Activated CD4-positive, CD25-positive, alpha-beta regulatory T cell treated with anti-CD3 and anti-CD28 coated beads, Interleukin-2, amount 50 U/mL, for 16 hours (primary cell): ENCODE results near the gene IL6.
"Not testable (repeated sequence)": the region's sequence is repeated elsewhere in the genome, so short reads cannot be mapped to it uniquely, and the experiment has no call there.

Source experiments
- DNase-seq: peaks from one replicate; pipeline ENCODE4 v3.0.0-alpha.2; 2020; ENCODE audit warnings: low read depth, low spot score

Gene IL6

DNA sequence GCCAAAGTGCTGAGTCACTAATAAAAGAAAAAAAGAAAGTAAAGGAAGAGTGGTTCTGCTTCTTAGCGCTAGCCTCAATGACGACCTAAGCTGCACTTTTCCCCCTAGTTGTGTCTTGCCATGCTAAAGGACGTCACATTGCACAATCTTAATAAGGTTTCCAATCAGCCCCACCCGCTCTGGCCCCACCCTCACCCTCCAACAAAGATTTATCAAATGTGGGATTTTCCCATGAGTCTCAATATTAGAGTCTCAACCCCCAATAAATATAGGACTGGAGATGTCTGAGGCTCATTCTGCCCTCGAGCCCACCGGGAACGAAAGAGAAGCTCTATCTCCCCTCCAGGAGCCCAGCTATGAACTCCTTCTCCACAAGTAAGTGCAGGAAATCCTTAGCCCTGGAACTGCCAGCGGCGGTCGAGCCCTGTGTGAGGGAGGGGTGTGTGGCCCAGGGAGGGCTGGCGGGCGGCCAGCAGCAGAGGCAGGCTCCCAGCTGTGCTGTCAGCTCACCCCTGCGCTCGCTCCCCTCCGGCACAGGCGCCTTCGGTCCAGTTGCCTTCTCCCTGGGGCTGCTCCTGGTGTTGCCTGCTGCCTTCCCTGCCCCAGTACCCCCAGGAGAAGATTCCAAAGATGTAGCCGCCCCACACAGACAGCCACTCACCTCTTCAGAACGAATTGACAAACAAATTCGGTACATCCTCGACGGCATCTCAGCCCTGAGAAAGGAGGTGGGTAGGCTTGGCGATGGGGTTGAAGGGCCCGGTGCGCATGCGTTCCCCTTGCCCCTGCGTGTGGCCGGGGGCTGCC lies at the start of gene IL6:
IL6 (plus strand) TSS at position 294 of the 807 bp plus-strand sequence; CDS start at position 357, 63 bp downstream.
- DNase-seq = no peak

DNA sequence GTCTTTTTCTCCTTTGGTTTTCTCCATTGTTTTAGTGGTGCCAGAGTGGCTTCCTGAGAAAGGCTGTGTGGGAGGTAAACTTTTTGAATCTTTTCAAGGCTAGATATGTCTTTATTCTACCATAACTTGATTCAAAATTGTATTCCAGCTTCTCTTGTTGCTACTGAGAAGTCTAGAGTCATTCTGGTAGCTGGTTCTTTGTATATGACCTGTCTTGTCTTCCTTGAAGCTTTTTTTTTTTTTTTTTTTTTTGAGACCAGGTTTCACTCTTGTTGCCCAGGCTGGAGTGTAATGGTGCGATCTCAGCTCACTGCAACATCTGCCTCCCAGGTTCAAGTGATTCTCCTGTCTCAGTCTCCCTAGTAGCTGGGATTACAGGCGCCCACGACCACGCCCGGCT lies 49.7 kb upstream of the IL6 start:
- DNase-seq = not testable (repeated sequence)

DNA sequence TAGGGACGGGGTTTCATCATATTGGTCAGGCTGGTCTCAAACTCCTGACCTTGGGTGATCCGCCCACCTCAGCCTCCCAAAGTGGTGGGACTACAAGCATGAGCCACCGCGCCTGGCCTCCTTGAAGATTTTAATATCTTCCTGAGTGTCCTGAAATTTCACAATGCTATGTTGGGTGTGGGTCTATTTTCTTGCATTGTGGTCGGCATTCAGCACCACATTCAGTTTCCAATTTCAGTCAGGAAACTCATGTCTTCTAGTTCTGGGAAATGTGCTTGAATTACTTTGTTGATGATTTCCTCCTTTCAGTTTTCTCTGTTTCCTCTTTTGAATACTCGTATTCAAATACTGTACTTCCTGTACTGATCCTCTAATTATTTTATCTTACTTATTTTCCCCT lies 49.3 kb upstream of the IL6 start:
- no peak for DNase-seq

DNA sequence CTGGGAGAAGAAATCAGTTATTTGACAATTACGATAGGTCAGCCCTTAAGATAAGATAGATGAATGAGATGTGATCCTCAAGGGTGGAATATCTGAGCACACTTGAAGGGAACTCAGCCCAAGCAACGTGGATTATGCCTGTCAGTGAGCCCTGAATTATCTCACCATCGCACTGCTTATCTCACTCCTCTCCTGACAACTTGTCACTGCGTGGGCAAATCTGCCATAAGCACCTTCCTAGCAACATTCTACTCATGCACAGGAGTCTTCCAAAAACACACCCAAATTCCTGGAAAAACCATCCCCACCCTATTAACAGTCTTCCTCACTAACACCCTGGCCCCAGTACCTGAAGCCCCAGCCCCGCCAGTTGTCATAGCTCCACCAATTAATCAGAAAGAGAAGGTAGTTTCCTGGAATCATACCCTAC lies 46.5 kb upstream of the IL6 start:
- no peak for DNase-seq

DNA sequence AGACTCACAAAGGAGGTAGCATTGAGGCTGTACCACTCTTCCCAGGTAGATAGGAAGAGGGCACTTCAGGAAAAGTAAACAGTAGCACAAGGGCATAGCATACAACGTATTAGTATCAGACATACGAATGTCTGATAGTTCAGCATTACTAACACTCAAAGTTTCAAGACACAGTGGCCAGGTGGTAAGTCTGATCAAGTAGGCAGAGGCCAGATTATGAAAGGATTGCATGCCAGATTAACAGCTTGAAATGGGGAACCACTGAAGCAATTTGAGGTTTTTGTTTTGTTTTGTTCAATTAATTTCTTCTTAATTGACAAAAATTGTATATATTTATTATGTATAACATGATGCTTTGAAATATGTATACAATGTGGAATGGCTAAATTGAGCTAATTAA lies 45.7 kb upstream of the IL6 start:
- no peak for DNase-seq

DNA sequence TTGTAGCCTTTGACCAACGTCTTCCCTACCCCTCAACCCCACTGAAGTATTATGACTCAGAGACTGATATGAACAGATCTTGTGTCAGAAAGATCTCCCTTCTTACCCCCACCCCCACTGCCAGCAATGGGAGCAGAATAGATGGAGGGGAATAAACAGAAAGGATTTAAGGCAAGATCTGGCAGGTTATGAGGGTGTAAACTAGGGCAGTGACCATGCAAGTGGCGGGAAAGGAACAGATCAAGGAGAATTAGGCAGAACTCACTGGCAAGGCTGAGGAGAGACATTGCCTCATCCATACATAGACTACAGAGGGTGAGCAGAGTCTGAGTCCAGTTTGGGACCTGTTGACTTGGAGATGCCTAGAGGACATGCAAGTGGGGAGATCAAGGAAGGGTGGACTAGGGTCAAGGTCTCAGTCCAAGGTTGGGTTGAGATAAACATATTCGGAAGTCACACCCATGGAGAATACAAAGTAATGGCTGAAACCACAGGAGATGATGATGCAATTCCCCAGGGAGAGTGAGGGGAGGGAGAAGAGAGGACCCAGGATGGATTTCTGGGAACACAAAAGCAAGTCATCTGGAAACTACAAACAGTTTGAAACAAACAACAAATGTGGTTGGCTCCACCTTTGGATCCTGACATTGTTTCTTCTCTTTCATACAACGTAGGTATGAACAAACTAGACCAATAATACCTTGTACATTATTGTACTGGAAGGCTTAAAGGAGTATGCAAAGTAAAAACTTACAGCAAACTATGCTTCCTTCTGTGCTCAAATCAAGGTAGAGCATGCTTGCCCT lies 44.9 kb upstream of the IL6 start:
- DNase-seq = no peak

DNA sequence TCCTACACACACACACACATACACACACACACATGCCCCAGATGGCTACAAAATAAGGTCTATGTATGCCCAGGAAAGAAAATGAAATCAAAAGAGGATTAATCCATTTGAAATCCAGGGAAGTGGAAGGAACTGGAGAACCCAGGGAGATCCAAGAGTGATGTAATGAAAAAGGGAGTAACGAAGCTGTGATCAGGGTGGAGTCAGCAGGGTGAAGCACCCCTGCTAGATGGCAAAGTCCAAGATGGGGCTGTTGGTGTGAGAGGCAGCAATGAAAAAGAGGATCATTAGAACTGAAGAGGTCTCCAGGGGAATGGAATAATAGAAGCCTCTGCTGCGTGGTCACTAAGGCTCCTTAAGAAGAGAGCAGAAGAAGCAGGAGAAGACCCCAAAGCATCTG lies 43.6 kb upstream of the IL6 start:
- no peak for DNase-seq

DNA sequence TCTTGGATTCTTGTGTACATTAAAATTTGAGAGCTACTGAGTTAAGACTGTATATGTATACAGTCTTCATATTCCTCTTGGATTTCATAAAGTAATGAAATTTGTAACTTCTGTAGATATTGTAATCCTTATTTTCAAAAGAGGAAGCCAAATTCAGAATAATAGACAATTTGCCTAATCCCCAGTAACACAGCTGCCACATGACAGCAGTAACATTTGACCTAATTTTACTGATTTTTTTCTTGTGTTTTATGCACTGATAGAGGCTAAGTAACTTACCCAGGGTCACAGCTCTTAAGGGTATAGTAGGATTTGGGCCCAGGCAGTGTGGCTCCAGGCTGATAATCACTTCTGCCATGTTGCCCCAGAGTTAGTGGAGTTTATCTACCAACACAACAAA lies 40.4 kb upstream of the IL6 start:
- DNase-seq = no peak

DNA sequence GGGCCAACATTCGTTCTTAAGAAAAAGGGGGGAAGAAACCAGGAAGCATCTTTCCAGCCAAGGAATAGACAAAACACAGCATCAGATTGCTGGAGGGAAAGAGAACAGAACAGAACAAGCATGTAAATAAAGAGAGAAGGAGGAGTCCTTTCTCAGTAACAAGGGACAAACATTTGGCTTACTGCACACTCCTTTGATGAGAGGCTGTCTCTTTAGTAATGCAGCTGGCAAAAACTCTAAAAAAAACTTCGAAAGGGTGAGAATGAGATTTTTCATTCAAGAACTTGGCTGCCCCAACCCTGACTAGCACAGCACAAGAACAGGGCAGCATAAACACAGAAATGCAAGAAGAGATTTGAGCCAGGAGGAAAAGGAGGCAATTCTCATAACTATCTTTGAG lies 38.9 kb upstream of the IL6 start:
- DNase-seq = no peak

DNA sequence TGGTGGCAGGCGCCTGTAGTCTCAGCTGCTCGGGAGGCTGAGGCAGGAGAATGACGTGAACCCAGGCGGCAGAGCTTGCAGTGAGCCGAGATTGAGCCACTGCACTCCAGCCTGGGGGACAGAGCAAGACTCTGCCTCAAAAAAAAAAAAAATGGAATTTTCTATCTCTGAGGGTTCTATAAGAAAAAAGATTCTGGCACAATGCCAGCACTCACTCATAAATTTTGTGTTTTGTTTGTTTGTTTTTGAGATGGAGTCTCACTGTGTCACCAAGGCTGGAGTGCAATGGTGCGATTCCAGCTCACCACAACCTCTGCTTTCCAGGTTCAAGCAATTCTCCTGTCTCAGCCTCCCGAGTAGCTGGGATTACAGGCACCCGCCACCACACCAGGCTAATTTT lies 38.1 kb upstream of the IL6 start:
- not testable (repeated sequence) for DNase-seq

DNA sequence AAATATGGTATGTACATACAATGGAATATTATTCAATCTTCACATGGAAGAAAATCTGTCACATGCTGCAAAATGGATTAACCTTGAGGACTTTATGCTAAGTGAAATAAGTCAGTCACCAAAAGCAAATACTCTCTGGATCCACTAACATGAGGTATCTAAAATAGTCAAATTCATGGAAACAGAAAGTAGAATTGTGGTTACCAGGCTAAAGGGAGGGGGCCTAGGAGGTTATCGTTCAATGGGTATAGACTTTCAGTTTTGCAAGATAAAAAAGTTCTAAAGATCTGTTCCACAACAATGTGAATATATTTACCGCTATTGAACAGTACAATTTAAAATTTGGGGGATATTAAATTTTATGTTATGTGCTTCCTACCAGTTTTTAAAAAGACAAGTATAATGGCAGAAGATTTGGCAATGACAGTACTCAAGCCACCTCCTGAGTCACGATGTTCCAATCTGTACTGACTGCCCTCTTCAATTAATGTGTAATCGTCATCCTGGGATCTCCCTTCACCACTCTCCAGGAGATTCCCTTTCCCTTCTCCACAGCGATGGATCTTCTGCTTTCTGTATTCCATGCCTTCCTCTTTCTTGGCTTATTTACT lies 32.3 kb upstream of the IL6 start:
- DNase-seq = no peak

DNA sequence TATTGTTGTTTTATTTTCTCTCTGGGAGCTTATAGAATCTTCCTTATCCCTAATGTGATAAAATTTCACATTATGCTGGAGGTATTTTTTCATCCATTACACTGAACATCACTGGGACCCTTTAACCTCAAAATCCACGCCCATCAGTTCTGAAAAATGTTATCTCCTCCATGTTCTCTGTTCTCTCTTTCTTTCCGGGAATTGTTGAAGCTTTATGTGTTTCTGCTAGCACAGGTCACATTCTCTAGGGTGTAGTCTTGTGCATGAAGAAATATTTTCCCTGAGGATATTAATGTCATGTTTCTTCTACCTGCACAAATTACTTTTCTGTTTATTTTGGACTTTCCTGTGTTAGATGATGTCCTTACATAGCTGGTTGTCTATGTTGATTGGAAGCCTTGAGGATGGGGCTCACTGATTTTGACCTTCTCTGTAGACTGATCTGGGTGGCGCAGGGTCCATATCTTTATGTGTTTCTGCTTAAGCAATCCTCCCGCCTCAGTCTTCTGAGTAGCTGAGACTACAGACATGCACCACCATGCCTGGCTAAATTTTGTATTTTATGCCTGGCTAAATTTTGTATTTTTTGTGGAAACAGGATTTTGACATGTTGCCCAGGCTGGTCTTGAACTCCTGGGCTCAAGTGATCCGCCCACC lies 31.4 kb upstream of the IL6 start:
- DNase-seq = no peak

DNA sequence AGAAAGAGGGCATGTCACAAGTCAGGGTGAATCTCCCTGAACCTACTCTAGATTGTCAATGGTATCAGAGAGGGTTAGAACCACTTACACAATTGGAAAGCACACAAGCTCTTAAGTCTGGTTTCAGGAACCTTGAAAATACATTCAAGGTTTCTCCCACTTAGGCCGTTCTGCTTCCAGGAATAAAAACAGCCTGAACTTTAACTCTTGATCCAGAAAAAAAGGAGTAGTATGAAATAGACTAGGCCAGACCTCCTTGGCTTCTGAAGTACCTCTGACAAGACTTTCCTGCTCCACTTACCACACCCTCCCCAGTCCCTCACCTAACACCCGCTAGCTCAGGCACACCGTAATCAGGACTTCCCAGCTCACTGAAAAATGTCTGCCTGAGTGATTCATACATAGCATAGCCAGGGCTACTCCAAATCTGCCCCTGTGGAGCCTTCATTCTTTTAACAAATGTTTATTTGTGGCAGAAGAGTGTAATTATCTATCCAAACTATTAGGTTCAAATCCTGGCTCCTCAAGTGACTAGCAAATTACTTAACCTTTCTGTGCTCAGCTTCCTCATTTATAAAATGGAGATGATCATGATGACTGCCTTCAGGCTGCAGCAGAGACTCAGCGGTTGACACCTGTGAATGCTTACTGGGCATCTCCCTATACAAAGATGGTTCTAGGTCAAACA lies 30.3 kb upstream of the IL6 start:
- DNase-seq = no peak

DNA sequence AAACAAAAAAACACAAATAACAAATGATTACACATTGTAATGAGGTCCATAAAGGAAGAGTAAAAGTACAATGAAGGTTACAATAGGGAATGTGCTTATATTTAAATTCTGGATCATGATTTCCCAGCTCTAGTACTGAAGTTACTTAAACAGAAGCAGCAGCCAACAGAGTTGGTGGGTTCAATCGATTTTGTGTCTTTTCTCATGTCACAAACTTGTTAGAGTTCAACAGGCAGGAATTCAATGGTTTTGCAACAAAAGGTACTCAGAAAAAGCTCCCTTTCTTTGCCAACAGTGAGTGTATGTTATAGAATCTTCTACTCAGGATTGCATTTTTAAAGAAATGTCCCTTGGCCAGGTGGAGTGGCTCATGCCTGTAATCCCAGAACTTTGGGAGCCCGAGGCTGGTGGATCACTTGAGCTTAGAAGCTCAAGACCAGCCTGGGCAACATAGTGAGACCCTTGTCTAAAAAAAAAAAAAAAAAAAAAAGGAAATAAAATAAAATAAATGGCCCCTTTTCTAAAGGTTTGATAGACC lies 29.6 kb upstream of the IL6 start:
- DNase-seq = no peak

DNA sequence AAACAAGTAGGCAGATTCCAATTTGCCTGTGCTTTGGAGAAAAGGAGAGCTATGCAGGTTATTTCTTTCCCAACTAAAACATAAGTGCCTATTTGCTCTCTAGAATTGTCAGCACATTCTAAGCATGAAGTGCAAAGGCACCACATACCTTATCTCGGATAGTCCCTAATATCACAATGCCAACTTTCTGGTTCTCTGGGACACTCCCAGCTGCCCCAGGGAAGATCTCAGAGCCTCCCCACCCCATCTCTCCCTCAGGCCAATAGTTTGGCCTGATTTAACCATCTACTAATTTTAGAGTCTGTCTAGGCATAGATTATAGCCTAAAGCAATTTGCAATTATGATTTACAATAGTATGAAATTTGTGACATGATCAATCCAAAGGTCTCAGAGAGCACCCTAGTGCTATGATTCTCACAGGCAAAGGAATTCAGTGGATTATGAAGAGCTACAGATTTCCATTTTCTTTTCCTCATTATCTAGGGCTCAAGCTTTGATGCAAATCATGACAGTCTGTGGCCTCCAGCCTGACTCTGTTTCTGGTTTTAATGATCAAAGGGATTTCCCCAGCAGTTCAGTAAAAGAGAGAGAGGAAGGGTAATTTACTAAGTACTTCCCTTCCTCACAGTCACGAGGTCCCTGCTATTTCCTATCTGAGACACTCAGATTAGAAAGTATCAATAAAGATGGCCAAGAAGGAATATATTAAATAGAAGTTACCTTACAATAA lies 29.0 kb upstream of the IL6 start:
- no peak for DNase-seq

DNA sequence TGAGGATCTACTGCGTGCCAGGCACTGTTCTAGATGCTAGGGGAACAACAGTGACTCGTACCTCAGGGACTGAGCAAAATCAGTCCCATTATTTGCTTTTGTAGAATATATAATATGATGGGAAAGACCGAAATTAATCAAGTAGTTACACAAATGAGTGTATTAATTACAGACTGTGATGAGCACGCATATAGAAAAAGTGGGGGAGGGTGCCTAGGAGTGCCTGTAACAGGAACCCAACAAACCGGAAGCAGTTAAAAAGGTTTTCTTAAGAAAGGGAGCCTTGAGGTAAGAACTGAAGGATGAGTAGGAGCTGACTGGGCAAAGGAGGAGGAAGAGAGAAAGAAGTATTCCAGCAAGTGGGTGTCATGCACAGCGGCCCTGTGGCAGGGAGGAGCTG lies 28.2 kb upstream of the IL6 start:
- DNase-seq = no peak

DNA sequence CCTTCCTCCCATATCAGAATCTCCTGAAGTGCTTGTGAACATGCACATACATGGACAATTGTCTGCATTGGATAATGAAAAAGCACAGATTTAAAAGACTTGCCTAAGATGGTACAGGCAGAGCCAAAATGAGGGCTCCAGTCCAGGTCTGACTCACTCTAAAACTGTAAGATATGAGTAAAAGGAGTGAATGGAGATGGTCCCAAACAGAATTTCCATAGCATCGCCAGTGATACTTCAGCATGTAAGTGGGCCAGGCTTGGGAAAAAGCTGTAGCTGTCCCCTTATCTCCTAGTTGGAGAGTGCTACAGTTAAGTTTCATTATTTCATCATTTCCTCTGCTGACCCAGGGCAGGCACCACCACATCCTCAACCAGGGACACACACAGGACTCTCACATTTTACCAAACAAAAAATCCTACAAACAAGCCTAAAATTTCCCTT lies 26.4 kb upstream of the IL6 start:
- no peak for DNase-seq

DNA sequence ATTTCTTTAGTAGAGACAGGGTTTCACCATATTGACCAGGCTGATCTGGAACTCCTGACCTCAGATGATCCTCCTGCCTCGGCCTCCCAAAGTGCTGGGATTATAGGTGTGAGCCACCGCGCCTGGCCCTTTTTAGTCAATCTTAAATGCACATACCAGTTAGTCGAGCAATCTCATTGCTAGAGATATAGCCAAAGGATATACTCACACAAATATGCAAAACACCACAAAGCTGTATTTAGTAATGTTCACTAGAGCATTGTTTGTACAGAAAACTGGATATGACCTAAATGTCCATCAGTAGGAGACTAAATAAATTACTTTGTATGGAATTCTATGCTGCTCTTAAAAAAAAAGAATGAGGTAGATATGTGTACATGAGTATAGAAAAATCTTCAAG lies 24.5 kb upstream of the IL6 start:
- no peak for DNase-seq

DNA sequence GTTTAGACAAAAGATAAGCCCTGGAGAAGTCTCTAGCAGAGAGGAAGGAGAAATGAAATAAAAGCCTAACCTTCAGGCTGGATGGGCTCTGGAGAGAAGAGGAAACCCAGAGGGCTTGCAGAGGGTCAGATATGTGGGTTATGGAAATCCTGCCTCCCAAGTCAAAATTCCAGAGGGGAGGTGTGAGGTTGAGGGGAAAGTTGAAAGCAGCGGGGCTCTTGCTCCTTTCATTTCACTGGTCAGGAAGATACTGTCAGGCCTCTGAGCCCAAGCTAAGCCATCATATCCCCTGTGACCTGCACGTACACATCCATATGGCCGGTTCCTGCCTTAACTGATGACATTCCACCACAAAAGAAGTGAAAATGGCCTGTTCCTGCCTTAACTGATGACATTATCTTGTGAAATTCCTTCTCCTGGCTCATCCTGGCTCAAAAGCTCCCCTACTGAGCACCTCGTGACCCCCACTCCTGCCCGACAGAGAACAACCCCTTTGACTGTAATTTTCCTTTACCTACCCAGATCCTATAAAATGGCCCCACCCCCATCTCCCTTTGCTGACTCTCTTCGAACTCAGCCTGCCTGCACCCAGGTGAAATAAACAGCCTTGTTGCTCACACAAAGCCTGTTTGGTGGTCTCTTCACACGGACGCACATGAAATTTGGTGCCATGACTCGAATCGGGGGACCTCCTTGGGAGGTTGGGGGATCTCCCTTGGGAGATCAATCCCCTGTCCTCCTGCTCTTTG lies 23.7 kb upstream of the IL6 start:
- not testable (repeated sequence) for DNase-seq
